GM19025 (cell line): Measurements from ENCODE around the gene GIGYF1.
A peak's percentile ranks its signal among the peaks of the same experiment; 100 is the strongest.

Experiments
- ATAC-seq: cut with Tn5 transposase; IDR thresholded peaks from one replicate; pipeline ENCODE4 v1.9.1; 2021; ENCODE audit warnings: mild to moderate bottlenecking, low read depth, moderate library complexity; ENCODE audit not compliant: unreplicated experiment

GIGYF1 gene

DNA sequence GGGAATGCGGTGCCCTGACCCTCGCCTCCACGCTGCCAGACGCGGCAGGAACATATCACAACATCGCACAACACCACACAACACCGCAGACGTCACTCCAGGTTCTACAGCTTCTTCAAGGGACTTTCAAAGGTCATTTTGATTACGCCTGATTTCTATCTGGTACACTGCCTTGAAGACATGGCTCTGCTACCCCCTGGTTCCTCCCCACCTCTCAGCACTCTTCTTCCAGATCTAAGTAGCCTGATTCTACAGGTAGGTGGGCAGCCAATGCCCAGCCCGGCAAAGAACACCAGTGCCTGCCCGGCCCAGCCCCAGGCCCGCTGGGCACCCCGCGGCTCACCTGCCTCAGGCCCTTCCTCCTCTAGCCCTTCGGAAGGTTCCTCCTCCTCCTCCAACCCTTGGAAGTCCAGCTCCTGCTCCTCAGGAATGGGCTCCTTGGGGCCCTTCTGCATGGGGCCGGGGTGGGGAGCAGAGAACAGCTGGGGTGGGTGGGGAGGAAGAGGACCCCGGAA, 8.4 kb downstream of the GIGYF1 start:
- no peak for ATAC-seq

DNA sequence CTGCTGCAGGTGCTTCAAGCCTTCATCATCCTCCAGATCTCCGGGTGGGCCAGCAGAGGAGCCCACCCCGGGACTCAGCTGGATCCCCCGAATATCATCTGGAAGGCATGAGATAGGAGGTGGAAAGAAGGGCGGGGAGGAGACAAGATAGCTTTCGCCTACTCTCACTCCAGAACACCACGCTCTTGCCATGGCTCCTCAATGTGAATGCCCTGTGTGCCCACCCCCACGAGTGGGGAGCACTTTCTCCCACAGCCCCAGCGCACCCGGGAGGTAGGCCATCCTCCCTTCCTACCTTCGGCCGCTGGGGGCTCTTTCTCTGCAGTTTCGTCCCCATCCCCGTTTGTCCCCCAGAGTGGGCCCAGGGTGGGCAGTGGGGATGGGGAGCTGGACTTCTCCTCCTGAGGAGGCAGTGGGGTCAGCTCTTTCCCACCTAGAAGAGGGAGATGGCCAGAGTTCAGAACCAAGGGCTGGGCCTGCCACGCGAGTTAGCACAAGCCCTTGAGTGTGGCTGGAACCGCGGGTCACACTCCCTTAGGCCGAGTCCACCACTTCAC, 8.9 kb downstream of the GIGYF1 start:
- no peak for ATAC-seq

DNA sequence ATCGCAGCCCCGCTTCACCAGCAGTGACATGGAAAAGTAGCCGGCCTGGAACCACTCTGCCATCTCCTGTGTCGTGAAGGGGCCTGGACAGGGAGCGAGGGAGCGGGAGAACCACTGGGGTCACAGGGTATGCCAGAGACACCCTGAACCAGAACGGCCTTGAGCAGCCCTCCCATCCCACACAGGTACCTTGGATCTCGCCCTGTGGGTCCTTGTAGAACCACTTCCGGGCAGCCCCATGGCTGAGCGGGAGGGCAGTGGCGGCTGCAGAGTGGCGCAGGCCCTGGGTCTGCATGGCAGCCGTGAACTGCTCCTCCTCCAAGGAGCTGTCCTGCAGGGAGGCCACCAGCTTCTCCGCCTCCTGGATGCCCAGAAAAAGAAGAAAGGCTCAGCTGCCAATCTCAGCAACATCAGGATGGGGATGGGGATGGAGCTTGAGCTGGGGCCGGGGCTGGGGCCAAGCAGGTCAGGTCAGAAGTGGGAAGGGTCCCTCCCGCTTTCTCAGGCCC, 9.5 kb downstream of the GIGYF1 start:
- ATAC-seq = no peak

DNA sequence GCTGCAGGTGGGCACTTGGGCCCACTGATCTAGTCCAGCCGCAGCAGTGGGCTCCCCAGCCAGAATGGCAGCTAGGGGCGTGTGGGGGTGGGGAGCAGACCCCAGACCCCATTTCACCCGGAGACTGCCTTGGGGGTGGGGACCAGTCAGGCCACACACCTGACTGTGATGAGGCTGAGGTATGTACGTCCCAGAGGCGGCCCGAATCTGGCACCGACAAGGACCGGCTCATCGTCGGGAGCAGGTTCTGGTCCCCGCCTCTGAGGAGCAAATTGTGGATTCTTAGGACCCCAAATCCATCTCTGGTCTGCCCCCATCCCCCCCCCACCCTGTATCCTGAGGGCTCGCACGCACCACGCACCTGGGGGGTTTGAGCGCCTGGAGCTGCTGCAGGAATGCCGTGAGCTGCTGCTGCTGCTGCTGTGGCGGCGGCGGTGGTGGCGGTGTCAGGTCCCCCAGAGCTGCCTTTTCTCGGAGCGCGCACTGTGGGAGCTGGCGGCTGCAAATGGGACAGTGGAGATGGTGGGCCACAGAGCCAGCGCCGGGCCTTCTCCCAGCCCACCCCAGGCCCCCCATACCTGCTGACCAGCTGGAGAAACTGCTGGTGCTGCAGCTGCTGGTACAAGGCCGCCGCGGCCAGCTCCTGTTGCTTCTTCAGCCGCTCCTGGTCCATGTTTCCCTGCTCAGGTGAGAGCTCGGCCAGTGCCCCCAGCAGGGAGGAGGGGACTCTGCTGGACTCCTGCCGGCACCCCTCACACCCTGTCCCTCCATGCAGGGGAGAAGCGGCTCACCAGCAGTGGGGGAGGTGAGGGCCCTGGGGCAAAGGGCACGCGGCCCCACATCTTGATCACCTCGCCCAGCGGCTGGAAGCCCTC, 10.2 kb downstream of the GIGYF1 start:
- no peak for ATAC-seq

DNA sequence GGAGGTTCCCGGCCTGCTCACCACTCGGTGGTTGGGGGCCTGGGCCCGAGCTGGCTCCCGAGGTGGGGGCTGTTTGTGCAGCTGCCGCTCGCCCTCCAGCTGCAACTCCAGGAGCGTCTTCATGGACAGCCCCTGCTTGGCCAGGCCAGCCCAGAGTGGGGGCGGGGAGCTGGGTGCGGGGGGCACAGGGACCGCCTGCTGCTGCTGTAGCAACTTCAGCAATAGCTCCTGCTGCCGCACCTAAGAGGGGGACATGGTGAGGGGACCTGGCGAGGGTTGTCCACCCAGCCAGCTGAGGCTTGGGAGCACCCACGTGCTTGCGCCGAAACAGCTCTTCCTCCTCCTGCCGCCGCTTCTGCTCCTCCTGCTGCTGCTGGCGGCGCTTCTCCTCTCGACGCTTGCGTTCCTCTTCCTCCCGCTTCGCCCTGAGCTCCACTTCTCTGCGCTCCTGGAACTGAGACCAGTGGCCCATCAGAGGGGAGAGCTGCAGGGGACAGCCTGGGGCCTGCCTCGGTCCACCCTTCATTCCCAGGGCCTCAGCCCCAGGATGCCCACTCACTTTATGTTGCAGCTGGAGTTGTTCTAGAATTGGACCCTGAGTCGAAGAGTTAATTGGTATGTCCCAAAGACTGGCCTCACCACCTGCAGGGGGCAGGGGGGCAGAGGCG, 10.9 kb downstream of the GIGYF1 start:
- no peak for ATAC-seq

DNA sequence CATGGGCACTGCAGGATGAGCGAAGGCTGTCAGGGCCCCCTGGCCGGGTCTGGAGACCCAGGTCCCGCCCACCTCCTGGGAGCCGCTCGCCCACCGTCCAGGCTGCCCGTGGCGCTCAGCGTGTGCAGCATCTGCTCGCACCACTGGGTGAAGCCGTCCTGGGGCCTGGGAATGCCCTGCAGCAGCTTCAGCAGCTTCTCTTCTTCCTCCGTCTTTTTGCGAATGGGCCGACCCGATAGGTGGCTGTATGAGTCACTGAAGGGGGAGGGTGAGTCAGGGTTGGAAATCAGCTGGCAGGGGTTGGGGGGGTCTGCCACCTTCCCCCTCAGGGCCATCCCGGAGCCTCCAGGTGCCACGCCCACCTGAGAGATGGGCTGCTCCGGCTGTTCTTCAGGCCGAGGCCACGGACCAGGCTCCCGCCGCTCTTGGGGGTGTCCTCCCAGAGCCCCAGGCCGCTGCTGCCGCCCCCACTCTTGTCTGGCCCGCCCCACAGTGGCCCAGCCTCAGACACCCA, 11.8 kb downstream of the GIGYF1 start:
- ATAC-seq = no peak

DNA sequence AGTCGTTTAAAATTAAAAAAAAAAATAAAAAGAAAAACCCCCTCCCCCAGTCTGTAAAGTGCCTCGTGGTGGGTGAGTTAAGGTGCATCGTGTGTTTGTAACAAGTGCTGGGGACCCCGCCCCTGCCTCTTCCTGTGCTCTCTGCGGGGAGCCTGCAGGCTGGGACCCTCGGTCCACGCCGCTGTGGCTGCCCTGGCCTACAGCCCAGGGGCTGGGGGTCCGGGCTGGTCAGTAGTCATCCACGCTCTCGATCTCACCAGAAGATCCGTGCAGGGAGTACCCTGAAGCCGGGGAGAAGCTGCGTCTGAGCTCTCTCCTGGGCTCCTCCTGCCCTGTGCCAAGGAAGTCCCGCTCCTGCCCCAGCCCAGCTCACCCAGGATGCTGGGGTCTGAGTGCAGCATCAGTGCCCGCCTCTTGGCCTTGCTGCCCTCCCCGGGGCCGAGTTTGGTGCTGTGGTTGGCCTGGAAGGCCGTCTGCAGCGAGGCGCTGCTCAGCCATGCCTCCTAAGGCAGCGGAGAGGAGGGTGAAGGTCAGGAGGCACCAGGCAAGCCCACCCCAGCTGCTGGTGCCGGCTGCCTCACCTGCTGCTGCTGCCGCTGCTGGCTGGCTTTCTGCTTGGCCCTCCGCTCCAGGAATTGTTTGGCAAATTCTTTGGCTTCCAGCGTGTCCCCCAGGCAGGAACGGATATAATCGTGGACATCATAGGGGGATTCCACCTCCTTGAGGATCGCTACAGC, 12.4 kb downstream of the GIGYF1 start:
- ATAC-seq = no peak

DNA sequence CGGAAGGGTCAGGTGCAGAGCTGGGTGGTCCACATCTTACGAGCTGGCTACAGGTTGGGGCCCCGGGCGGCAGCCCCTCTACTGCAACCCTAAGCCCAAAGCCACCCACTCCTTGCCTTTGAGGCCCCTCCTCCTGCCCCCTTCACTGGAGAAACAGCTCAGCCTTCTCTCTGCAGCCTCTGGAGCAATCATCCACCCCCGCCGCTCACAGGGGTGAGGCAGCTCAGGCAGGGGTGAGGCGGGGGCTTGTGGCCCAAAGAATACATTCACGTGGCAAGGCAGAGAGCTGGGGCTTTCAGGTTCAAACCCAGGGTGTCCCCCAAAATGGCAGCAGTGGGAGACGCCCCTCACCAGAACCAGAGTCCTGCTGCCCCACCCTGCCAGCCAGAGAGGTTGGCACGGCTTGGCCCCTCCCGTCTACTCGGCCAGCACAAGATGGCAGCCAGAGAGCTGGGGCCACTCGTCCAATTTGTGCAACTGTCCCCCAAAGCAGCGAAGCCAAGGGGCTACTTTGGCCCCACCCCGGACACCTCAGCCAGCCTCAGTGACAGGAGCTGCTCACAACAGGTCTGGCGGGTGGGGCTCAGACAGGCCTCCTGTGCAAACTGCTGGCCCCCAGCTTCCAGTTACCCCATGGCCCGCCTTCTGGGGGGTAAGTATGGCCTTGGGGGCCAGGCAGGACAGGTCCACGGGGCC, 13.3 kb downstream of the GIGYF1 start:
- no peak for ATAC-seq

DNA sequence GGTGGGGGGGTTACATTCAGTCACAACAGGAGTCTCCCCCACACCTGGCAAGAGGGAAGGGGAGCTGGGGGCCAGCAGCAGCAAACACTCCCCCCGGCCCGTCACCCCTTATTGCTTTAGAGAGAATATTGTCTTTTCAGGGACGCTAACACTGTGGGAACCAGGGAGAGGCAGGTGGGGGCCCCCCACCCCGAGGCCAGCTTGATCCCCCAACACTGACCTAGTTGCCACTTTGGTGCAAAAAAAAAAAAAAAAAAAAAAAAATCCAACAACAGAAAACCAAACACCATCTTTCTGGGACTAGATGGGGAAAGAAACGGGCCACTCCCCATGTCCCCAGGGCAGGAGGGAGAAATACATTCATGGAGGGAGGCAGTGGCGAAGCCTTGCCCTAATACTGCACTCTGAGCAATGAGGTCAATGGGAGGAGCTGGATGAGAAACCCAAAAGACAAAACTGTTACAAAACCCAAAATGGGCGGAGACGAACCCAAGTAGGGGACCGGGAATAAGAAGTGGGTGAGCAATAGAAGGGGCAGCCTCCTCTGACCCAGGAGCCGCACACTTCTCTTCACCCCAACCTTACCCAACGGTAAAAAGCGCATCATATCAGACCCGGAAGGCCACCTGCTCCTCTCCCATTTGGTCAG, 14.0 kb downstream of the GIGYF1 start:
- ATAC-seq = no peak

DNA sequence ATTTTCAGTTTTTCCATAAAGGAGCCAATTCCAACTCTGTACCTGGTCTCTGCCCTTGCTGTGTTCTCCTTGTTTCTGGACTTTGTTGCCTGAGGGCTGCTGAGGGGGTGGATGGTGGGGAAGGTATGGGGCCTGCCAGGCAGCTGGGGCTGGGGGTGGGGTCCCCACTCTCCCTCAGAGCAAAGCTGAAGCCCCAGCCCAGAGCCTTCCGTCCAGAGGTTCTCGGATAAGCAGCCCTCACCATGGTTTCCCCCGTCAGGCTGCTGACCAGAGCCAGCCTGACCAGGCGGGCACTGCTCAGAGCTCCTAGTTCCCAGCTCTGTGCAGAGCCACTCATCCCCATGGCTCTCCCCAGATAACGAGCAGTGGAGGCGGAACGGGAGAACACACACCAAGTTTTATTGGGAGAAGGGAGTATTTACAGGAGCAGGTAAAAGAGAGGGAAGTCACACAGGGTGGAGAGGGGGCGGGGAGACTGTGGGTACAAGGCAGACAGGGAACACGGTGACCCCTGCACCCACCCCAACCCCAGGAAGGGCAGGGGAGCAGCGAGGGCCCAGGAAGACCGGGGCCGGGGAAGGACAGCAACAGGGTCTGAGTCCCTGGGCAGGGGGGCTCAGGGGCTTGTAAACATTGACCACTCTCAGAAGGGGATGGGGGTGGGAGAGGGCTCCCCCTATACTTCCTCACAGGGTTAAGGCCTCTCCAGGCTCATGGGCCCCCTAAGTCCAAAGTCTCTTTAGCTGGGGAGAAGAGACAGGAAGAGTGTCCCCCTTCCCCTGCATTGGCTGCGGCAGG, 14.7 kb downstream of the GIGYF1 start:
- no peak for ATAC-seq

DNA sequence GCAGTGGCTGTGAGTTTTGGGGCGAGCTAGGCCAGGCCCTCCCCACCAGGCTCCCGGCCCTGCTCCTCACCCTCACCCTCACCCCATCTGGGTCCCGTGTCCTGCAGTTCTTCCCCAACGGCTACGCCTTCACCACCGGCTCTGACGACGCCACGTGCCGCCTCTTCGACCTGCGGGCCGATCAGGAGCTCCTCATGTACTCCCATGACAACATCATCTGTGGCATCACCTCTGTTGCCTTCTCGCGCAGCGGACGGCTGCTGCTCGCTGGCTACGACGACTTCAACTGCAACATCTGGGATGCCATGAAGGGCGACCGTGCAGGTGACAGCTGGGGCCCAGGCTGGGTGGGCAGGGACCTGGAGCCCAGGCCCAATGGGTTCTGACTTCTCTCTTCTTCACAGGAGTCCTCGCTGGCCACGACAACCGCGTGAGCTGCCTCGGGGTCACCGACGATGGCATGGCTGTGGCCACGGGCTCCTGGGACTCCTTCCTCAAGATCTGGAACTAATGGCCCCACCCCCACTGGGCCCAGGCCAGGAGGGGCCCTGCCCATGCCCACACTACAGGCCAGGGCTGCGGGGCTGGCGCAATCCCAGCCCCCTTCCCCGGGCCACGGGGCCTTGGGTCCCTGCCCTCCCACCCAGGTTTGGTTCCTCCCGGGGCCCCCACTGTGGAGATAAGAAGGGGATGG, 15.6 kb downstream of the GIGYF1 start:
- no peak for ATAC-seq

DNA sequence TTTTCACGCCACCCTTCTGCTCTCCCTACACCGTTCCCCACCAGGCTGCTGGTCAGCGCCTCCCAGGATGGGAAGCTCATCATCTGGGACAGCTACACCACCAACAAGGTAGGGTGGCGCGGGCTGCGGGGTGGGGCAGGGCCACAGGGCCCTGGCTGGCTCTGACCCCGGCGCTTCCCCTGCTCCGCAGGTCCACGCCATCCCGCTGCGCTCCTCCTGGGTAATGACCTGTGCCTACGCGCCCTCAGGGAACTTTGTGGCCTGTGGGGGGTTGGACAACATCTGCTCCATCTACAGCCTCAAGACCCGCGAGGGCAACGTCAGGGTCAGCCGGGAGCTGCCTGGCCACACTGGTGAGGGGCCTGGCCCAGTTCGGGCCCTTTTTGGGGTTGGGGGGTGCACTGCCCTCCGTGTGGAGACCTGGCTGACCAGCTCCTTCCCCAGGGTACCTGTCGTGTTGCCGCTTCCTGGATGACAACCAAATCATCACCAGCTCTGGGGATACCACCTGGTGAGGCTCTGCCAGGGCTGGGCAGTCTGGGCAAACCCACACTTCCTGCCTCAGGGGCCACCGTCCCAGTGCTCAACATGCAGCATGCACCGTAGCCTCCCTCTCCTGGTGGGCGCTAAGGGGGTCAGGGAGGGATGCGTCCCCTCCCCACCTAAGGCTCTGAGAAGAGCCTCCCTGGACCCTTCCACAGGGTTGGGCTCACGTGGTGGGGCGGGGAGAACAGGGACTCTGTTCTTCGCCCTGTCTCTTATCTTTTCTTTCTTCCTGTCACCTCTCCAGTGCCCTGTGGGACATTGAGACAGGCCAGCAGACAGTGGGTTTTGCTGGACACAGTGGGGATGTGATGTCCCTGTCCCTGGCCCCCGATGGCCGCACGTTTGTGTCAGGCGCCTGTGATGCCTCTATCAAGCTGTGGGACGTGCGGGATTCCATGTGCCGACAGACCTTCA, 16.5 kb downstream of the GIGYF1 start:
- no peak for ATAC-seq

DNA sequence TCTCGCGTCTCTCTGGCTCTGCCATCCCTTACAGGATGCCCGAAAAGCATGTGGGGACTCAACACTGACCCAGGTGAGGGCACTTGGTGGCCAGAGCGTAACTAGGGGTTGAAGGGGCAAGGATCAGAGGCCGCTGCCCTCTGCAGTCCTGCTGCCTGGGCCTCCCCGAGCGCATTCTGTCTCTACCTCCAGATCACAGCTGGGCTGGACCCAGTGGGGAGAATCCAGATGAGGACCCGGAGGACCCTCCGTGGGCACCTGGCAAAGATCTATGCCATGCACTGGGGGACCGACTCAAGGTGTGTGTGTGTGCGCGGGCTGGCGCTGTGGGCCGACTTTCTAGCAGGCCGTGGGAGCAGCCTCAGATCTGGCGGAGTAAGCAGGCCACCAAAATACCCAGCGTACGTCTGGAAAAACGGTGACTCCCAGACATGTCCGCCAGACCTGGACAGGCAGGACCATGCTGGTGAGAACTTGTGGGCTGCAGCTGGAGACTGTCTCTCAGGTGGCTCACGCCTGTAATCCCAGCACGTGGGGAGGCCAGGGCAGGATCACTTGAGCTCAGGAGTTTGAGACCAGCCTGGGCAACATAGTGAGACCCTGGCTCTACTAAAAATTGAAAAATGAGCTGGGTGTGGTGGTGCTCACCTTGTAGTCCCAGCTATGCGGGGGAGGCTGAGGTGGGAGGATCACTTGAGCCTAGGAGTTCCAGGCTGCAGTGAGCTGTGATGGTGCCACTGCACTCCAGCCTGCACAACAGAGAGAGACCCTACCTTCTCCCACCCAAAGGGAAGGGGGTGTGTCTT, 17.3 kb downstream of the GIGYF1 start:
- ATAC-seq = no peak

DNA sequence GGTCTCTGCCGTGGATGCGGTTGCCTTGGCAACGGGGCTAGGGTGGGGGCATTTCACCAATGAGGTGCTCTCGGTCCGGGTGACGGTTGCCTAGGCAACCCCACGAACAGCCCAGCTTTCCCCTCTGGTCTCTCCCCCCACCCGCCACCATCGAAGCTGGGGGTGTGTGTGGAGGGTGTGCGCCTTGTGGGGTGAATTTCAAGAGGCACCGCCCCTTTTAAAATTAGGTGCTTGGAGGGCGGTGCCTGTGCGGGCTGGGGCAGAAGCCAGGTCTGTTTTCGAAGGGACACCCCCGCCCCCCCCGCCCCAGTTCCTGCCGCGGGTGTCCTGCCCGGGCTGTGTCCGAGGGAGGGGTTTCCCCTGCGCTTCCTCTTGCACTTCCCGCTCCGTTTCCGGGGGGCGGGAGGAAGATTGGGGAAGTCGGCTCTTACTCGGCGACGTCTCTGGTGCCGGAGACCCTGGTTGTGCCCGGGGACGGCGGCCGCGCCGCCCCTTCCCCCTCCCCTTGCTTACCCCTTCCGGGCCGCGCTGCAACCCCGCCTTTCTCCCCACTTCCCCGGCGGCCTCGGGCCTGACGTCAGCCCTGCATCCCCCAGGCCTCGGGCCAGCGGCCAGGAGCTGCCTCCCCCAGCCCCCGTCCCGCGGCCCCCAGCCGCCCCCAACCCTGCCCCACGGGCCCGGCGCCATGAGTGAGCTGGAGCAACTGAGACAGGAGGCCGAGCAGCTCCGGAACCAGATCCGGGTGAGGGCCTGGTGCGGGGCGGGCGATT, 18.3 kb downstream of the GIGYF1 start:
- peak; percentile 38 for ATAC-seq

DNA sequence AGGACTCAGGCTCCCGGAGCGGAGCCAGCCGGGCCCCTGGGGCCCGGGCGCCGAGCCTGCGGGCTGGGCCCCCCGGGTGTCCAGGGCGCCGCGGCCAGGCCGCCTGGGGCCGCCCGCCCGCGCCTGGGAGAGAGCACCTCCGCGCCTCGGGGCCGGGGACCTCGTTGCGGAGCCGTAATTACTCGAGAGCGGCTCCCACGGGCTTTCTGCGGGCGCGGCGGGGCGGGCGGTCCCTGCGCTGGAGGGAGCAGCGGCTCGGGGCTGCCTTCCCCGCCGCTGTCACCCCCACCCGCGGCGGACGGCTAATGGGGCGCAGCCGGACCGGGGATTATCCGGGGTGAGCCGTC, 19.0 kb downstream of the GIGYF1 start:
- no peak for ATAC-seq
